ENCODE data around the gene RAP2A. TPM values are rescaled to one million over a fixed set of nuclear protein-coding genes. Genes with fewer than 3 reads are reported as not detected.

Gene RAP2A
- total RNA-seq, 1 donor from 2014 or later = 19.6 TPM

DNA sequence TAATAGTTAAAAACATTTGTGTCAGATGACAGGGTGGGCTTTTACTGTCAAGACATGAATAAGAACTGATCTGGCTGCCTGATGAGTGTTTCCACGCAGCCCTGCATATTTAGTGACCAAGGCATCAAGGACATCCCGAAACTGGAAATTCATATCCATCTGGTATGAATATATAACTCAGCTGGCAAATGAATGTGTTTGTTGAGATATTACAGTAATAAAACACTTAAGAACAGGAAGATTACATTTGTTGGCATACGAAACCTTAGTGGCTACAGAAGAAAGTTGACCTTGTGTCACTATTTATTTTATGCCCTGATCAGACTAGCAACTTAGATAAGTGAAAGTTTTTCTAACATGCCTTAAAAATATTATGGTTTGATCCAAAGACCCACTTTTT lies 32.8 kb downstream of the RAP2A start:
- Histone ChIP-seq H3K27ac (no peak overlapping the region), H3K9me3 (no peaks in the 10 kb centered on the region), H3K4me1 (no peaks in the 10 kb centered on the region), H3K4me3 (no peak overlapping the region), H3K36me3 (peaks cover 0 to 15% of the 10 kb centered on the region in 2 donors), H3K27me3 (no peaks in the 10 kb centered on the region)
- no peak for DNase-seq (ENCODE audit: extremely low spot score in 2 of 2)
- TF ChIP-seq POLR2AphosphoS5 (IDR thresholded peaks at IDR 0.05; ENCODE audit: insufficient read depth in 1 of 2, low read depth in 1 of 2) (no peak), POLR2A (IDR thresholded peaks at IDR 0.05) (no peak)
- TF ChIP-seq, protein P1, sequence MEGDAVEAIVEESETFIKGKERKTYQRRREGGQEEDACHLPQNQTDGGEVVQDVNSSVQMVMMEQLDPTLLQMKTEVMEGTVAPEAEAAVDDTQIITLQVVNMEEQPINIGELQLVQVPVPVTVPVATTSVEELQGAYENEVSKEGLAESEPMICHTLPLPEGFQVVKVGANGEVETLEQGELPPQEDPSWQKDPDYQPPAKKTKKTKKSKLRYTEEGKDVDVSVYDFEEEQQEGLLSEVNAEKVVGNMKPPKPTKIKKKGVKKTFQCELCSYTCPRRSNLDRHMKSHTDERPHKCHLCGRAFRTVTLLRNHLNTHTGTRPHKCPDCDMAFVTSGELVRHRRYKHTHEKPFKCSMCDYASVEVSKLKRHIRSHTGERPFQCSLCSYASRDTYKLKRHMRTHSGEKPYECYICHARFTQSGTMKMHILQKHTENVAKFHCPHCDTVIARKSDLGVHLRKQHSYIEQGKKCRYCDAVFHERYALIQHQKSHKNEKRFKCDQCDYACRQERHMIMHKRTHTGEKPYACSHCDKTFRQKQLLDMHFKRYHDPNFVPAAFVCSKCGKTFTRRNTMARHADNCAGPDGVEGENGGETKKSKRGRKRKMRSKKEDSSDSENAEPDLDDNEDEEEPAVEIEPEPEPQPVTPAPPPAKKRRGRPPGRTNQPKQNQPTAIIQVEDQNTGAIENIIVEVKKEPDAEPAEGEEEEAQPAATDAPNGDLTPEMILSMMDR (IDR thresholded peaks at IDR 0.05) = no peak
- intact Hi-C loops (cut with DNase I) = no loop called here

DNA sequence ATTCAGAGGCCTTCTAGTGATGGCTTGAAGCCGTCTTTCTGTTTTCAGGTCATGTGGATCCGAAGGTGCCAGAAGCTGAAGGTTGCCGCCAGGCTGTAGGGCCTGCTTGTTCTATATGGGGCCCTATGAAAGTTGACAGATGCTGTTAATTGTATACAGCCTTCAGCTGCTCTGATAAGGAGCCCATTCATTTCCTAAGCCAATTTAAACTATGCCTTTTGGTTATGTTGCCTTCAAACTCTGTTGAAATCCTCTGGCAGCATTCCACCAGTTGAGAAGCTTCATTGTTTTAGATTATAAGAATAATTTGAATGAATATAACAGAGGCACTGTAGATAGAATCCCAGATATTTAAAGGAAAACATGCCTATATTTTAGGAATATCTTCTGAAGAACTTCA lies 34.4 kb downstream of the RAP2A start:
- Histone ChIP-seq H3K4me1 (no peaks in the 10 kb centered on the region), H3K36me3 (peaks cover 0 to 15% of the 10 kb centered on the region in 2 donors), H3K27ac (no peak overlapping the region), H3K4me3 (no peak overlapping the region), H3K9me3 (no peaks in the 10 kb centered on the region), H3K27me3 (no peaks in the 10 kb centered on the region)
- DNase-seq (ENCODE audit: extremely low spot score in 2 of 2) = no peak
- intact Hi-C loops (cut with DNase I) = no loop called here
- TF ChIP-seq, protein P1 (IDR thresholded peaks at IDR 0.05) = no peak
- no peak for TF ChIP-seq POLR2A (IDR thresholded peaks at IDR 0.05)
- no peak for TF ChIP-seq POLR2AphosphoS5 (IDR thresholded peaks at IDR 0.05; ENCODE audit: insufficient read depth in 1 of 2, low read depth in 1 of 2)

GRCh38 chr13:97471711-97472110 lies 37.7 kb downstream of the RAP2A start:
- TF ChIP-seq, protein P1 (IDR thresholded peaks at IDR 0.05) = no peak
- TF ChIP-seq POLR2AphosphoS5 (IDR thresholded peaks at IDR 0.05; ENCODE audit: insufficient read depth in 1 of 2, low read depth in 1 of 2) = no peak
- no peak for TF ChIP-seq POLR2A (IDR thresholded peaks at IDR 0.05)
- Histone ChIP-seq H3K4me3 (no peak overlapping the region), H3K36me3 (no peaks in the 10 kb centered on the region), H3K27me3 (no peaks in the 10 kb centered on the region), H3K9me3 (no peaks in the 10 kb centered on the region), H3K4me1 (peaks cover 7% of the 10 kb centered on the region), H3K27ac (no peak overlapping the region)
- no peak for DNase-seq (ENCODE audit: extremely low spot score in 2 of 2)
- intact Hi-C loops (cut with DNase I) = no loop called here

GRCh38 chr13:97474349-97474980 lies 40.5 kb downstream of the RAP2A start:
- TF ChIP-seq, protein P1 (IDR thresholded peaks at IDR 0.05) = no peak
- TF ChIP-seq POLR2A (IDR thresholded peaks at IDR 0.05) (no peak), POLR2AphosphoS5 (IDR thresholded peaks at IDR 0.05; ENCODE audit: insufficient read depth in 1 of 2, low read depth in 1 of 2) (no peak)
- Histone ChIP-seq H3K4me1 (peaks cover 7% of the 10 kb centered on the region), H3K36me3 (no peaks in the 10 kb centered on the region), H3K27me3 (no peaks in the 10 kb centered on the region), H3K9me3 (no peaks in the 10 kb centered on the region), H3K27ac (peak overlapping the region; percentile 45), H3K4me3 (no peak overlapping the region)
- no peak for DNase-seq (ENCODE audit: extremely low spot score in 2 of 2)
- intact Hi-C loops (cut with DNase I) = no loop called here

DNA sequence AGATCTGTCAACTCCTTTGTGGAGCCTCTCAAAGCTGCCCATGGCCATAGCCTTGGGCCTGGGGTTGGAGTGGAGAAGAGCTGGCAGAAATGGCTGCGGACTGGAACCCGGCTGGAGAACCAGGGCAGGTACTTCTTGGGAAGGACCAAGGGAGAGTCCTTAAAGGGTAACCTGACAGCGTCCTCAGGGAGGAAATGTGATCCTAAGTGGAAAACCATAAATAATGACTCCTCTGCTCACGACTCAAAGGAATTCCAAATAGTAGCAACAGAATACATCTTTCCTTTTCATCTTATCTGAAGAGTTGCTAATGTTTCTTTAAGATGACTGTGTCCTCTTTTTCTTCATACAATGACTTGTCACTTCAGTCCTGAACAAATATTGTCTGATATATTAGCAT lies 41.0 kb downstream of the RAP2A start:
- Histone ChIP-seq H3K27me3 (no peaks in the 10 kb centered on the region), H3K4me1 (peaks cover 7% of the 10 kb centered on the region), H3K4me3 (no peak overlapping the region), H3K36me3 (no peaks in the 10 kb centered on the region), H3K27ac (peak overlapping the region; percentile 45), H3K9me3 (no peaks in the 10 kb centered on the region)
- DNase-seq (ENCODE audit: extremely low spot score in 2 of 2) = no peak
- TF ChIP-seq POLR2AphosphoS5 (IDR thresholded peaks at IDR 0.05; ENCODE audit: insufficient read depth in 1 of 2, low read depth in 1 of 2) = no peak
- TF ChIP-seq, protein P1 (IDR thresholded peaks at IDR 0.05) = no peak
- TF ChIP-seq POLR2A (IDR thresholded peaks at IDR 0.05) = no peak
- intact Hi-C loops (cut with DNase I) = no loop called here
